HG03442 (cell line): ENCODE data around the gene DGCR8.

Experiments used
- ATAC-seq: cut with Tn5 transposase; IDR thresholded peaks from one replicate; pipeline ENCODE4 v1.9.1; 2021; ENCODE audit warnings: mild to moderate bottlenecking, moderate library complexity; ENCODE audit not compliant: unreplicated experiment

The DGCR8 gene

DNA sequence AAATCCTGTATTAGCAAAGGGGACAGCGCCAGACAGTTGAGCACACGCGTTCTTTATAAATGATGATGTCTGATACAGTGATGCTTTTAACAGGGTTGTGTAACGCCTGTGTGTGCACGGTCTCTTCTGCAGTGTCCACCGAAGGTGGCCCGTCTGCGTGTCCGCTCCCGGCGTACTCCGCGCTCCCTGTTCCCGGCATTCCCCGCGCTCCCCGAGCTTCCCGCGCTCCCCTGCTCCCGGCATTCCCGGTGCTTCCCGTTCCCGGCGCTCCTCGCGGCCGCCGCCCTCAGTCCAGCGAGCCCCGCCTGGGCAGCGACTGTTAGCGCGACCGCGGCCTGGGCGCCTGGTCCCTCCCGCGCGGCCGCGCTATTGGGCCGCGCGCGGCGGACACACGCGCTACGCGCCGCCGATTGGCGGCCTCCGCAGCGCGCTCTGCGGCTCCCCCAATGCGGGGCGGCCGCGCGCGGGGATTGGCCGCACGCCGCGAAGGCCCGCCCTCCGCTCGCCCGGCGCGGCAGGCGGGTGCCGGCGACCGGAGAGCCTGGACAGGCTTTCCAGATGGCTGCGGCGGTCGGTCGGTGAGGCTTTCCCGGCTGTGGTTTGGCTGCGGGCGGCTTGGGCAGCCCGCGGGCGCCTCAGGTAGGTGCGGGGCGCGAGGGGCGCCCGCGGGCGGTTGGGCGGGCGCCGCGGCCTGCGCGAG lies at the start of gene DGCR8:
Gene DGCR8 (plus strand): TSS at position 497 of the 700 bp plus-strand sequence. CDS start 5,723 bp downstream, outside the sequence.
- peak; percentile 75 for ATAC-seq

DNA sequence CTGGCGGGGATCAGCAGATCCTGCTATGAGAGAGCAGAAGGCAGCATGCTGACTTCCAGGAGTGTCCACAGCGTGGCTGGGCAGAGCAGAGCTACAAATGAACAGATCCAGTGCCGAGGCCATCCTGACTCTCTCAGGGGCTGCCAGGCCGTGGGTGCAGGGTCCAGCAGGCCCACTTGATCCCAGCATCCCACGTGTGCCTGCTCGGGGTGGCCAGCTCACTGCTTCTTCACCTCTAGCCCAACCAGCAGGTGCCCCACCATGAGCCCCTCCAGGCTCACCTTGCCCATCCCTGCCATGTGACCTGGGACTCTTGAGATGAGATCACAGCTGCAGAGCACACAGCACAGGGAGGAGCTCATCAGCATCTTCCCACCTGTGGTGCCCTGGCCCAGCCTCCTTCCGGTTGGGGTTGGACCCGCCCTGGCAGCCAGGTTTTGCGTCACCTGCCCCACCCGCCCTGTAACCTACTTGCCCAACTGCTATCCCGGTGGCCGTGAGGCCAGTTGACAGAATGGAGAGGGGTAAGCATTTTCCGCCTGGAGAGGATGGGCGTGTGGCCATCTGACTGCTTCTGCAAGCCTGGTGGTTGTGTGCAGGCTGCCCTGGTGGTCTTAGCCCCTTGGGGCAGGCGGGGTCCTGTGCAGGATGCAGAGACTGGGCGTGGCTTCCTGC lies 48.2 kb upstream of the DGCR8 start:
- no peak for ATAC-seq

DNA sequence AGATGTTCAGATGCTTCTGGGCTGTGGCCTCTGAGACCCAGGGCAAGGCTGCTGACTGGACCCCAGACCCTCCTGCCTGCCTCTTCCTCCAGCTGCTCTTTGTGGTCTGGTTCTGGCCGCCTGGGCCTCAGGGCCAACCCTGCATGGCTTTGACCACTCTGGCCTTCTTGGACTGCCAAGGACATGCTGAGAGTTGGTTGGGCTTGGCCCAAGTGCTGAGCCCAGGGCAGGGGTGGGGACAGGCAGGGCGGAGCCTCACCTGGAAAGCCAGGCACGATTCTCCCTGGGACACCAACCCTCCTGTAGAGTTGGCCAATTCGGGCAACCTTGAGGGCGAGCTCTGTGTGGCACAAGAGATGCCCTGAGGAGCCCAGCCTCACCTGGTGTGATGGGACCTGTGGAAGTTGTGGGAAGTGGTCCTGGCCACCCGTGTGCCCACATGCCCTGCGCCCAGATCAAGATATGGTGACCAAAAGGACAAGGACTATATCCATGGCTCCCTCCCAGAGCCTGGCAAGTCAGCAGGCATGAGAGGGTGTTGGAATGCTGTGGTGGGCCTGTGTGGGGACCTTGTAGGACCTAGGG lies 47.5 kb upstream of the DGCR8 start:
- no peak for ATAC-seq

DNA sequence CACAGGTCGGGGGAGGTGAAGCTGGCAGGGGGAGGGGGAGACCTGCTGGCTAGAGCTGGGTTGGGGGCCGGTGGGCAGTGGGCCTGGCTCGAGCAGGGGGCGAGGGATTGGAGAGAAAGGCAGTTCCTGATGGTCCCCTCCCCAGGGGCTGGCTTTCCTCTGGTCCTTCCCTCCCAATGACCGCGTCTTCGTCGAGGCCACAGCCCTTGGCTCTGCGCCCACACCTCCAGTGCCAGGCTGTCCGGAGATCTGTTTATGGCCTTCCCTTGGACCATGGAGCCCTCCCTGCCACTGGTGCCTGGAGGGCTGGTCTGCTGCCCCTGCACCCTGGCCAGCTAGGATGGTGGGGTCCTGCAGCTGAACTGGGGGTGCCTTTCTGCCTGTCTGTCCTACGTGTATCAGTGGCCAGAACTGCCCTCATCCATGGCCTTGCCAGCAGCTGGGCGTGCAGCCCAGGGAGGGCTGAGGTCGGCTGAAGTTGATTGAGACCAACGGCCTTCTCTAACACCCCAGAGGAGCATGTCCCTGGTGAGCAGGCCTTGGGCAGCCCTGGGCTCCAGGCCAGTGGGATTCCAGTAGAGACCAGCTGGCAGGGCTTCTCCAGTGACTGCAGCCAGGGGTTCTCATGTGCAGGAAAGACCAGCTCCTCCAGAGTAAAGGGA lies 46.9 kb upstream of the DGCR8 start:
- ATAC-seq: no peak

DNA sequence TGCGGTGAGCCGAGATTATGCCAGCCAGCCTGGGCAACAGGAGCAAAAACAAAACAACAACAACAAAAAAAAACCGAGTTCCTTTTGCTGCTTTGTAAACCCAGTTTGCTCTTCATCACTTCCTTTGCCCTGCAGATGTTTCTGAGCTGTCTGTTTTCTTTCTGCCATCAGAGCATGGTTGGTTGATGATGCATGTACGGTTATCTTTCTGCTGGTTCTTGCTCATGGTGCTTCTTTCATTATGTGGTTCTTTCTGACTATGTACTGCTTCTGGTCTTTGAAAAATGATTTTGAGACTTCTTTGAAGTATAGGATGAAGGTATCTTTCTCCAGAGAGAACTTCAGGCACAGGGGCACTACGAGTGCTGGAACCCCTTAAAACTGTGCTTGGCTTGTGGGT lies 45.9 kb upstream of the DGCR8 start:
- ATAC-seq: no peak

DNA sequence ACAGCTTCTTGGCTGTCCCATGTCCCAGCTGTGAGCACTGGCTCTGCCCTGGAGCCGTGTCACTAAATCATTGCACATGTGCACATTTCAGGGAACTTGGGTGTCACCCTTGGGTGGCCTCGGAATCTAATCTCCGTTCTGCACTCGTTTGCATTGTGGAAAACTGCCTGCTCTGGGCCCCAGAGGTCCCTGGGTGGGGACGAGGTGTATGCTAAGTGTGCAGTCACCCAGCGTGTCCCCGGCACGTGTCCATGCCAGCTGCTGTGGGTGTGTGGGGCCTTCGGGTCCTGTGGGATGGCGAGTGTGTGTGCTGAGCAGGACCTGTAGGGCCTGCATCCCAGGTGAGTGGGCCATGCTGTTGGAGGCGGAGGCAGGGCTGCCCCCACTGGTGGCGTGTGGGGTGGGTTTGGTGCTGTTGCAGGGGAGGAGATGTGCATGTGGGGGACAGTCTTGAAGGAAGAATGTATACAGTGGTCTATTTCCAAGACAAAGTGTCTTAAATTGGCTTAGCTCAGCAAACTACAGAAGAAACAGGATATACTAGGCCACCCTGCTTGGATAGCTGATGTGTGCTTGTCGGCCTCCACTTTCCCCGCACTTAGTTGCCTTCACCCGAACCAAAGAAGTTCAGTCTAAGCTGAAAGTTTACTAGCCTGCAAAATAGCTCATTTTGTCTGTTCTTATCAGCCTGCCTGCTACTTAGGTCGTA lies 44.5 kb upstream of the DGCR8 start:
- ATAC-seq: no peak

DNA sequence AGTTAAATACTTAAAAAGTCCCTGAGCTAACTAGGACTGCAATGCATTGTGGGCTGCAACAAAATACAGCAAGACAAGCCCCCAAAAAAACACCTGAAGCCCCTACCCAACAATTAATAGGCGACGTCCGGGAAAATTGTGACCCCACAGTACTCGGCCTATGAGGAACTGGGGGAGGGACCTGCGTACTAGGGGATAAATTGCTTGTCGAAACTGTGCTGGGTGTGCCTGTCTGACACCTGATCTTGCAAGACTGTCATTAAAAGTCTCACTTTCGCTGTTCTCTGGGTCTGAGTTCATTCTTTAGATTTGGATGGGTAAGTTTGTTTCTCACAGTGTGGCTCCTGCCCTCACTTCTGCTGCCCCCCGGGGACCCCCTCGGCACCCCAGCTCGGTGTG lies 44.0 kb upstream of the DGCR8 start:
- ATAC-seq: no peak

DNA sequence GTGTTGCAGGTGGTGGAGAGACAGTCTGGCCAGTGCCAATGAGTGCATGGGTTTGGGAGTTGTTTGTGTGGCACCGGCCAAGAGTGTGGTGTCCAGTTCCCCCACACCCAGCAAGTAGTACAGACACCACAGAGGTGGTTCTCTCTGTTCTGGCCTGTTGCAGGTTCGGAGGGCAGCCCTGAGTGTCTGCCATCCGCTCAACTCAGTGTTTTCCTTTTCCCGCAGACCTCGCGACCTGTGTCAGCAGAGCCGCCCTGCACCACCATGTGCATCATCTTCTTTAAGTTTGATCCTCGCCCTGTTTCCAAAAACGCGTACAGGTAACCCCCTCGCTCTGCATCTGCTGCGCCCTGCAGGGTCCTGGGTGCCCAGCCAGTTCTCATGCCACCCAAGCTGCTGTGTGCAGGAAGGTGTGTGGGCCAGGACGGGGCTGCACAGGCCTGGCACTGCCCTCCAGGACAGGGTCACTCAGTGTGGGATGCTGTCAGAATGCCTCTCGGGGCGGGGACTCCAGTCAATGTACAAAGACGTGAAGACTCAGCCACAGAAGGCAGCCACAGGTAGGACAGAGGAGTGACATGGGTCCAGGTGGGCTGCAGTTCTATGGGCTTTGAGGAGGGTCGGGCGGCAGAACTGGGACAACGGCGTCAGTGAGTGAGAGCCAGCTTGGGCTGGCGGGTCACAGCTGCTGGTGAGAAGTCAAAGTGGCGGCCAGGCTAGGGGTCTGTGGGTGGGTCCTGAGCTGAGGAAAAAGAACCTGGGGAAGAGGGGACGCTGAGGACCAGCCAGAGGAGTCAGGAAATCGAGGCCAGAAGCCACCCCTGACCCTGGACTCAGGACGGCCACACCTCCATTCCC lies 43.3 kb upstream of the DGCR8 start:
- ATAC-seq: no peak

DNA sequence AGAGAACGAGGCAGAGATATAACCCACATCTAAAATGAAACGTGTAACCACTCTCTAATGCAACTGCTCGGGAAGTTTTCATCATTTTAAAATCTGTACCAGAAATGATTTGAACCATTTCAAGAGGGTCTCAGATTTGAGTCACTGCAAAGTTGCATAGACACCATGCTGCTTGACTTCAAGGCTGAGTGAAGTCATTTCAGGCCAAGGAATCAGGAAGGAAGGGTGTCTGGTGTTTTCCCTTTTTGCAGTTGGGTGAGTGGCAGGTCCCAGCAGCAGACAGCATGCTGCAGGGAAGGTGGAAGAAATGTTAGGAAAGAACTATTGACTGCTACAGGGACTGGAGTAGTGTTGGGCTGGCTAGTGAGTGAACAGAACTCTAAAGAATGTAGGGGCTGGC lies 42.6 kb upstream of the DGCR8 start:
- no peak for ATAC-seq

DNA sequence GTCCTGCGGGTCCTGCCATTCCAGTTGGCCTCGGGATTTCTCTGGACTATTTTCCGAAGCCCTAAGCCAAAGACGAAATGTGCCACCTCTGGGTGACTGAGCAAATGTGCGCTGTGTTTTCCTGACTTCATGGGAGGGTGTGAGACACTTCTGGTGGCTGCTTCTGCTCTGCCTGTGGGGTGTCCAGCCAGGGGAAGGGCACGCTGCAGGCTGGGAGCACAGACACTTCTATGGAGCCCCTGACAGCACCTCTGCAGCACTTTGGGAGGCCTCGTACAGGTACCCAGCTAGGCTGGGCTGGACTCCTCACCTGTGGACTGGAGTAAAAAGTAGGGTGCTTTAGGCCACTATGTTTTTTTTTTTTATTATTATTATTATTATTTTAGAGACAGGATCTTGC lies 41.5 kb upstream of the DGCR8 start:
- no peak for ATAC-seq

DNA sequence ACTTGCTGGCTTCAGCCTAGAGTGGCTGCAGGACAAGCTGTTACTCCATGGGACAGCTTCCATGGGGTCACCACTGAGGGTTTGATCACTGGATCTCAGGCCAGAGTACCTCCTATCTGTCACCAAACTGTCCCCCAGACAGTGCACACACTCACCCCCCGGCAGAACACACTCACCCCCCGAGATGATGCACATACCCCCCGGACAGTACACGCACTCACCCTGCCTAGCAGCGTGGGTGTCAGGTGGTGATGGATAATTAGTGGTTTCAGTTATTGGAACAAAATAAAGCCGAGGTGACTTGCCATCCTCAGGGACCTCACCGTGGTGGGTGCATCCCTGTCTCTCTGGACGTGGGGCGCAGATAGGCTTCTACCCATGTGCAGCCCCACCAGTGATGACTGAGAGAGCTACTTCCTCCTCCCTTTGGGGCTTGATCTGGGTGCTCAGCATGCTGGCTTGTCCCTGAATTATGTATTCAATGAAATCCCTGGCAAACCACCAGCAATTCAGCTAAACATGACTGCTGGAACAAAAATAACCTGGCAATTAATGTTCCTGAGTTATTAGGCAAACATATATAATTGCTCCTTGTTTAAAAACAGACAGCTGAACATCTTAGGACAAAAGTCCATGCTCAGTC lies 40.2 kb upstream of the DGCR8 start:
- no peak for ATAC-seq

DNA sequence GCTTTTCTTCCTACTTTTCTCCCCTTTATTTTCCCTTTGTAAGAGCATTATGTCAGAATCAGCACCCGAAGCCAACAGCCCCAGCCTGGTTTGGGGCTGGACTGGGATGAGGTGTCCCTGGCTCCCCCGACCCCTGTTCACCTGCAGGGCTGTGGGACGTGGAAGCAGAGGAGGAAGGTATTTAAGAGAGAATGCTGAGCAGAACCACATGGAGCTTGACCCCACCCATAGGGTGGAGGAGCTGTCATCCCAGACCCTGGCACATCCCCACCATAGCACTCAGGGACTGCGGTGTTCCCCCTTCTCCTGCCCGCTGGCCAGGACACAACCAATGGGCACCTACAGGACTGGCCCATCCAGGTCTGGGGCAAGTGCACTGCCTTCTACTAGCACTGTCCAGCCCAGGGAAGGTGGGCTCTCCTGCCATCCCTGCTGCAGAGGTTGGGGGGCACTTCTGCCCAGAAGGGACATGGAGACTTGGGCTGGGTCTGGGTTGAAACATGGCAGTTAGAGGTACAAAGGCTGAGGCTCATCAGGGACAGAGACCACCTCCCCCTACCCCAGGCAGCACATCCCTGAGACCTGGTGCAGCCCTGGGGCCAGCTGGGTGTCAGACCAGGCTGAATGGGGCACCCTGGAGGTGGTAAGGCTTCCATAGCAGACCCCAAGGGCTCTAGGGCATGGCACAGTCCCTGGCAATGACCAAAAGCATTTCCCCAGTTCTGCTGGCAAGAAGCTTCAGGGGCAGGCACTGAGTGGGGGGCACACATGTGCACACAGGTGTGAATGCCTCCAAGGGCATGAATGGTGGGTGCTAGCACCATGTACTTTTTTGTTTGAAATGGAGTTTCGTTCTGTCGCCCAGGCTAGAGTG lies 39.5 kb upstream of the DGCR8 start:
- no peak for ATAC-seq

DNA sequence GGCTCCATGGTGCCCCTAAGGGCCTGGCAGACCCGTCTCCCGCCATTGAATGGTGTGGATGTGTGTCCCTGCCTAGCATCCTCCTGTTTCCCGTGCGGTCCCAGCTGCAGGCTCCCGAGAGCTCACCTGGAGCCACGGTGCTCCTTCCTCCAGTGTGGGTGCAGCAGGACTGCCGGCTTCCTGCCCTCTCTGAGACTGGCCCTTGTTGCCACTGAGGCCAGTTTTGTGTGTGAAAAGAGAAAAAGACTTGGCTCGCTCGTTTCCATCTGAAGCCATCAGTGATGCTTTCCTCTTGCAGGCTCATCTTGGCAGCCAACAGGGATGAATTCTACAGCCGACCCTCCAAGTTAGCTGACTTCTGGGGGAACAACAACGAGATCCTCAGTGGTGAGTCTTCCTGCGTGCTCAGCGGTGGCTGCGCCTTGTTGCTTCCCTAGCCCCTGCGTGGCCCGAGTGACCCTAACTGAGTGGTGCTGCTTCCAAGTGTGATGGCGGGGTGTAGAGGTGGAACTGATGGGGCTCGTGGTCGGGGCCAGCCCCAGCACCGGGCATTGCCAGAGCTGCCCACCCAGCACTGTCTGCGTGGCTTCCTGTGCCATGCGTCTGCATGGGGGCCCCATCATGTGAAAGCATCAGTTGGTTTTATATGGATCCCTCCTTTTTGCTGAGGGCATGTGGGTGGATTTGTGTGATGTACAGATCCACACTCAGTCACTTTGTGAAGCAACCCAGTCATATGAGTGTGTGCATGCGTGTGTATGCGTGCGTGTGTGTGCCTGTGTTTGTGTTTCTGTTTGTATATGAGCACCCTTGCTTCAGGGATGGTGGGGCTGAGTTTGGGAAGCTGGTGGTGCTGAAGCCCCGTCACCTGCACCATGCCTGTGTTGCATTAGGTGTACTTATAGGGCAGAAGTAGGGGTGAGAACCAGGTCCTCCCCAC lies 36.7 kb upstream of the DGCR8 start:
- no peak for ATAC-seq

DNA sequence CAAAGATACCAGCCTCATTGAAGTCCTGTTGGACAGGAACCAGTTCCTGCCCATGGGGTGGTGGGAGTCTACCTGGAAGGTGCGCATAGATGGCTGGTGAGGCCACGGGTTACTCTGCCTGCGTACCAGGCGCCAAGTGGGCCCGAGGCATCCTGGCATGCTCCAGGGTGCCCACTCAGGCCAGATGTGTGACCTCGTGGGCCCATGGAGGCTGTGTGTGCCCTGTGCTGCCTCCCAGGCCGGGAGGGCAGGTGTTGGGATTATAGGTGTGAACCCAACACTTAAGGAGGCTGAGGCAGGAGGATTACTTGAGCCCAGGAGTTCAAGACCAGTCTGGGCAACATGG lies 36.1 kb upstream of the DGCR8 start:
- ATAC-seq: no peak

DNA sequence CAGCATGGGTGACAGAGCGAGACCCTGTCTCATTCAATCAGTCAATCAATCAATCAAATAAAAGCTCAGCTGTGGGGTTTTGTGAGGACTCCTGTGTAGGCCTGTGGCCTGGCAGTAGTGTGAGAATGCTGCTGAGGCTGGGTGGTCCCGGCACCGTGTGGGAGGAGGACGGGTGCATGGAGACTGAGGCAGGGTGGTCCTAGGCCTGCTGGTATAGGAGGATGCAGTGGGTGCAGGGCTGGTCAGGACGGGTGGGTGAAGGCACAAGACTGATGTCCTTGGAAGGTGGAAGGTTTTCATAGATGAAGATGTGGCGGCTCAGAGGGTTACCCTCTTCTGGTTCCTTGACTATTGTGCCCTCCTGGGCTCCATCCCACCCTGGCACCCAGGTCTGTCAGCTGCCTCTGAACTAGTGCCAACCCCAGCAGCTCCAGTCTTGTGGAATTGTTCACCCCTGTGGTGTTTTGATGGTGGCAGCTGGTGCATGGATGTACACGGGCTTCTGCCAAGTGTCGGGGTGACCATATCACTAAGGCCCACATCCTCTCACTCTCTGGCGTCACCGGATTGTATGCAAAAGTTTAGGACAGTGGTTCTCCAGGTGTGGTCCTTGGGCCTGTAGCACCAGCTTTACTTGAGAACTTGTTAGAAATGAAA lies 35.4 kb upstream of the DGCR8 start:
- ATAC-seq: no peak

DNA sequence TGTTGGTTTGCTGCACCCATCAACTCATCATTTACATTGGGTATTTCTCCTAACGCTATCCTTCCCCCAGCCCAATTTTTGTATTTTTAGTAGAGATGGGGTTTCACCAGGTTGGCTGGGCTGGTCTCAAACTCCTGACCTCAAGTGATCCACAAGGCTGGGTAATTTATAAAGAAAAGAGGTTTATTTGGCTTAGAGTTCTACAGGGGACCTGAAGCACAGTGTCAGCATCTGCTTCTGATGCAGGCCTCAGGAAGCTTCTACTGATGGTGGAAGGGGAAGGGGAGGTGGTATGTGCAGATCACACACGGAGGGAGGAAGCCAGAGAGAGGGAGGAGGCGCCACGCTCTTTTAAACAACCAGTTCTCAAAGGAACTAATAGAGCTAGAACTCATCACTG lies 33.3 kb upstream of the DGCR8 start:
- ATAC-seq: no peak

DNA sequence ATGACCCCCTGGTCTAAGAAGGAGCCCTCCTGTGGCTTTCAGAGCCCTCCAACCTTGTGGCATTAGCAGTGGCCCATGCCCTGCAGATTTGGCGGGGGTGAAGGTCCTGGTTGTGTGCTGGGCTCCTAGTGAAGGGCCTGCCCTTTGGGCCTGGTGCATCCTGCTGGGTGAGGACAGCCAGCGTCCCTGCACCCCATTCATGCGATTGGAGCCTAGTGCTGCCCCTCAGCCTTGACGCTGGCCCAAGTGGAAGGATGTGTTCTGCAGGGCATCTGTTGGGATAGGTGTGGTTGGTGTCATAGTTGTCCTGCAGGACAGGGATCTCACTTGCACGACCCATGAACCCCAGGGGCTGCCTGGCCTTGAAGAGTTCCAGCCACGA lies 28.1 kb upstream of the DGCR8 start:
- ATAC-seq: no peak
